NCI-H82 (cell line): ENCODE results near the gene TNS1.

Experiments
- DNase-seq: peaks from one replicate; lab custom pipeline; 2025; lab: John Stamatoyannopoulos, UW

TNS1 gene

GRCh38 chr2:217848351-217848957, 154.3 kb downstream of the TNS1 start:
- DNase-seq: no peak

- DNase-seq: no peak
Measured at GRCh38 chr2:217847552-217848350, 155.0 kb downstream of the TNS1 start.

GRCh38 chr2:217847115-217847514, 155.7 kb downstream of the TNS1 start:
- no peak for DNase-seq

GRCh38 chr2:217846321-217846743, 156.5 kb downstream of the TNS1 start:
- DNase-seq: no peak

GRCh38 chr2:217845301-217845700, 157.5 kb downstream of the TNS1 start:
- DNase-seq: no peak

- DNase-seq: no peak
Measured at GRCh38 chr2:217844696-217845095, 158.1 kb downstream of the TNS1 start.

- DNase-seq: no peak
Measured at GRCh38 chr2:217843324-217843723, 159.5 kb downstream of the TNS1 start.

GRCh38 chr2:217842017-217842416, 160.8 kb downstream of the TNS1 start:
- DNase-seq: no peak

GRCh38 chr2:217840522-217840921, 162.3 kb downstream of the TNS1 start:
- no peak for DNase-seq

- DNase-seq: no peak
Measured at GRCh38 chr2:217839750-217840107, 163.1 kb downstream of the TNS1 start.

- DNase-seq: no peak
Measured at GRCh38 chr2:217839073-217839749, 163.6 kb downstream of the TNS1 start.

GRCh38 chr2:217838409-217838831, 164.4 kb downstream of the TNS1 start:
- DNase-seq: no peak

GRCh38 chr2:217837530-217837929, 165.3 kb downstream of the TNS1 start:
- DNase-seq: no peak

- DNase-seq: peak; percentile 33
Measured at GRCh38 chr2:217836901-217837491, 165.8 kb downstream of the TNS1 start.

GRCh38 chr2:217835931-217836891, 166.6 kb downstream of the TNS1 start:
- no peak for DNase-seq

- no peak for DNase-seq
Measured at GRCh38 chr2:217834744-217835513, 167.9 kb downstream of the TNS1 start.

GRCh38 chr2:217834057-217834620, 168.7 kb downstream of the TNS1 start:
- no peak for DNase-seq

- DNase-seq: no peak
Measured at GRCh38 chr2:217833439-217833838, 169.4 kb downstream of the TNS1 start.

GRCh38 chr2:217832987-217833386, 169.8 kb downstream of the TNS1 start:
- DNase-seq: no peak

- no peak for DNase-seq
Measured at GRCh38 chr2:217832115-217832514, 170.7 kb downstream of the TNS1 start.
